ENCODE measurements around the gene GATM.

Gene GATM, protein sequence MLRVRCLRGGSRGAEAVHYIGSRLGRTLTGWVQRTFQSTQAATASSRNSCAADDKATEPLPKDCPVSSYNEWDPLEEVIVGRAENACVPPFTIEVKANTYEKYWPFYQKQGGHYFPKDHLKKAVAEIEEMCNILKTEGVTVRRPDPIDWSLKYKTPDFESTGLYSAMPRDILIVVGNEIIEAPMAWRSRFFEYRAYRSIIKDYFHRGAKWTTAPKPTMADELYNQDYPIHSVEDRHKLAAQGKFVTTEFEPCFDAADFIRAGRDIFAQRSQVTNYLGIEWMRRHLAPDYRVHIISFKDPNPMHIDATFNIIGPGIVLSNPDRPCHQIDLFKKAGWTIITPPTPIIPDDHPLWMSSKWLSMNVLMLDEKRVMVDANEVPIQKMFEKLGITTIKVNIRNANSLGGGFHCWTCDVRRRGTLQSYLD

GRCh38 chr15:45378149-45378912 is at the start of gene GATM:
GATM (minus strand) TSS chr15:45378544; CDS start chr15:45378453, 91 bp downstream.
- DNase-seq (ENCODE audit: low read depth) = peak; percentile 74

- no peak for DNase-seq (ENCODE audit: low read depth)
Observed at GRCh38 chr15:45427085-45427484, 48.7 kb upstream of the GATM start.

DNA sequence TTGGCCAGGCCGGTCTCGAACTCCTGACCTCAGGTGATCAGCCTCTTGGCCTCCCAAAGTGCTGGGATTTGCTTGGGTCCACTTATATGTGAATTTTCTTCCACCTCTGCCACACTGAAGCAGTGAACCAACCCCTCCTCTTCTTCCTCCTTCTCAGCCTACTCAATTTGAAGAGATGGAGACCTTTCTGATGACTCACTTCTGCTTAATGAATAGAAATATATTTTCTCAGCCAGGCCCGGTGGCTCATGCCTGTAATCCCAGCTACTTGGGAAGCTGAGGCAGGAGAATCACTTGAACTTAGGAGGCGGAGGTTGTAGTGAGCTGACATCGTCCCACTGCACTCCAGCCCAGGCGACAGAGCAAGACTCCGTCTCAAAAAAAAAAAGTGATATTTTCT is 46.8 kb upstream of the GATM start:
- DNase-seq (ENCODE audit: low read depth) = peak; percentile 60

DNA sequence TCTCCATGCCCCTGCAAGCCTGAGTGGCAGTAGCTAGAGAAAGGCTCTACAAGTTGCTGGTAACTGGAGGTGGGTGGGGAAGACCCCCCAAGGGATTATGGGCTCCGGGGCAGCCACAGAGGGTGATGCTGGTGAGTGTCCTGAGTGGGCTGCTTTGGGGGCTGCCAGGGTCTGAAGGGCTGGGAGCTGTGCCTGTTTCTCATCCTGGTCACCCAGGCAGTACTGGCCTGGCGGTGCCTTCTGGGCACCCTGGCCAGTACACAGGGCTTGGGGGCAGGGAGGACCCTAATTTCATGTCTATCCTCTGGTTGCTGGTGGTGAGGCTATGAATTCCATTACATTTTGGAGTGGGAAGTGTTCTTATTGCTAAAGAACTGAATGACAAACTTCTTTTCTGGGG is 46.1 kb upstream of the GATM start:
- DNase-seq (ENCODE audit: low read depth) = no peak

DNA sequence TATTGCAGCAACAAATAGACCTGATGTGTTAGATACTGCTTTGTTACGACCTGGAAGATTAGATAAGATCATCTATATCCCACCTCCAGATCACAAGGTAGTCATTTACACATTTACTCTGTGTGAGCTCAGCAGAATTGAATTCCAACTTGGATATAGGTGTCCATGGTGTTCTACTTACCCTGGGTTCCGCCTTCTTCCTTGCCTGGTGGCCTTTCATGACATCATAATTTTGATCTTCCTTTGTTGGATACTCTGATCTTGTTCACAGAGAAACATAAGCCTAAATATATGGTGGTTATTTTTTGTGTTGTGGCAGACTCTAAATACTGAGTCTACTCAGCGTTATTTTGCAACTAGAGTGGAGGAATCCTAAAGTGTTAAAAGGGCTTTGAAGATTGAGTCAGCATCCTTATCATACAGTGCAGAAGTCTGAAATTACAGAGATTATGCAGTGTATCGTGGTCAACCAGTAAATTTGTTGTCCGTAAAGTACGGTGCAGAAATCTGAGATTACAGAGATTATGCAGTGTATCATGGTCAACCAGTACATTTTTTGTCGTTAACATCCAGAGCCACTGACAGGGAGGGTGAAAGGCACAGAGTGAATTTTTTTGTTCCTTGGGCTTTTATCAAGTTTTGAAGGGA is 39.1 kb upstream of the GATM start:
- DNase-seq (ENCODE audit: low read depth) = no peak

- DNase-seq (ENCODE audit: low read depth) = no peak
Observed at GRCh38 chr15:45414215-45414885, 36.0 kb upstream of the GATM start.

DNA sequence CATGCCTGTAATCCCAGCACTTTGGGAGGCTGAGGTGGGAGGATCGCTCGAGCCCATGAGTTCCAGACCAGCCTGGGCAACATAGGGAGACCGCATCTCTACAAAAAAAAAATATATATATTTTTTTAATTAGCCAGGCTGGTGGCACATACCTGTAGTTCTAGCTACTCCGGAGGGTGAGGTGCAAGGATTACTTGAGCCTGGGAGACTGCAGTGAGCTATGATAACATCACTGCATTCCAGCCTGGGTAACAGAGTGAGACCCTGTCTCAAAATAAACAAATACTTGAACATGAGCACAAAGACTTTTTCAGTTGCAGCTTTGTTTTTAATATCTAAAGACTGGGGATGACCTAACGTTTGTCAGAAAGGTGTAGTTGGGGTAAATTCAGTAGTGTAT is 31.3 kb upstream of the GATM start:
- no peak for DNase-seq (ENCODE audit: low read depth)

DNA sequence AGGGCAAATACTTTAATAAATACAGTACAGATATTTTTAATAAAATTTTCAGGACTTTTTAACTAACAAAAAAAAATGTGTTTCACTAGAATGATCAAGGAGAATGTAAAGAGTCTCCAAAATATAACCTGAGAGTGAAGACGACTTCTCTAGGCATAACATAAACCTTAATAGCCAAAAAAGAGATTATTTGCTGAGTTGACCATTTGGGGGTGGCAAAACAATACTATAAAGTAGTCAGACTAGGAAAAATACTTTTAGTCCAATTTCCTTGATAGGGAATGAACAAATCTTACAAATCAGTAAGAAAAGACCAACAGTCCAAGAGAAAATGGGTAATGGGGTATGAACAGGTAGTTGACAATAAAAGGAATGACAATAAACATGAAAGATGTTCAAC is 29.4 kb upstream of the GATM start:
- no peak for DNase-seq (ENCODE audit: low read depth)

GRCh38 chr15:45402955-45403877 is 24.9 kb upstream of the GATM start:
- DNase-seq (ENCODE audit: low read depth) = peak; percentile 67

DNA sequence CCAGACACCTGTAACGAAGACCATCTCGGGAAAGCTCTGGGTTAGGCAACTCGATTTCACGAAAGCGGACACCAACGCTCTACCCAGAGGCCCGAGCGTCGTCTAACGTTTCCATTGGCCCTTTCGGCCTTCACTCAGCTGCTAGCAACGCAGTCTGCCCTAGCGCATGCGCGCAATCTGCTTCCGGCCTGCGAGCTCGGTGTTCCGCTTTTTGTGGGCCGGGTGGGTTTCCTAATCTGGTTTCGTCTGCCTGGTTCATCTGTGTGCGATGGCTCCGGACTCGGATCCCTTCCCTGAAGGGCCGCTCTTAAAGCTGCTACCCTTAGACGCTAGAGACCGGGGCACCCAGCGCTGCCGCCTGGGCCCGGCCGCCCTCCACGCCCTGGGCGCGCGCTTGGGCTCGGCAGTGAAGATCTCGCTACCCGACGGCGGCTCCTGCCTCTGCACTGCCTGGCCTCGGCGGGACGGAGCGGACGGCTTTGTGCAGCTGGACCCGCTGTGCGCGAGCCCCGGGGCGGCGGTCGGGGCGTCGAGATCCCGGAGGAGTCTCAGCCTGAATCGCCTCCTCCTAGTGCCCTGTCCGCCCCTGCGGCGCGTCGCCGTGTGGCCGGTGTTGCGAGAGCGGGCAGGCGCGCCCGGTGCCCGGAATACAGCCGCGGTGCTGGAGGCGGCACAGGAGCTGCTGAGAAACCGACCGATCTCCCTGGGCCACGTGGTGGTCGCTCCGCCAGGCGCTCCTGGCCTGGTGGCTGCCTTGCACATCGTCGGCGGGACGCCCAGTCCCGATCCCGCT is 24.0 kb upstream of the GATM start:
- peak; percentile 99 for DNase-seq (ENCODE audit: low read depth)

DNA sequence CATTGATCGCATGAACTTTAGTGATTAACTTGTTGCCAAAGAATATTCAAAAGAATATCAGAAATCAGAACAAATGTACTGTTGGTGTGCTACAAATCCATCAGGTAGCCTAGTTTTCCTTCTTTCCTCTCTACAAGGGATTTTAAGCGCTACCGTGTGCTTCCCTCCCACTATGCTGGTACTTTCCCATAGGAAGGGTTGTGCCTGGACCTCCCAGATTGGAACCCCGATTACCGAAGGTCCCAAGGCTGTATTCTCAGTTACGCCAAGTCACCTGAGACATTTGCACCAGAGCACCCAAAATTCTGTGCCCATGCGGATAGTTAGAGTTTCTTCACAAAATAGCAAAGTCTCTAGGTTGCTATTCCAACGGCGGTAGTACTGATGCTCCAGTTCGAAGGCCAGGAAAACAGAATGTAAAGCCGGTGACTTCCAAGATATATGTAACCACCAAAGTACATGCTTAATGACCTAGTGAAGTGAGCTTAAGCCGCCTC is 23.4 kb upstream of the GATM start:
- no peak for DNase-seq (ENCODE audit: low read depth)

GRCh38 chr15:45399381-45400212 is 21.3 kb upstream of the GATM start:
- peak; percentile 59 for DNase-seq (ENCODE audit: low read depth)

DNA sequence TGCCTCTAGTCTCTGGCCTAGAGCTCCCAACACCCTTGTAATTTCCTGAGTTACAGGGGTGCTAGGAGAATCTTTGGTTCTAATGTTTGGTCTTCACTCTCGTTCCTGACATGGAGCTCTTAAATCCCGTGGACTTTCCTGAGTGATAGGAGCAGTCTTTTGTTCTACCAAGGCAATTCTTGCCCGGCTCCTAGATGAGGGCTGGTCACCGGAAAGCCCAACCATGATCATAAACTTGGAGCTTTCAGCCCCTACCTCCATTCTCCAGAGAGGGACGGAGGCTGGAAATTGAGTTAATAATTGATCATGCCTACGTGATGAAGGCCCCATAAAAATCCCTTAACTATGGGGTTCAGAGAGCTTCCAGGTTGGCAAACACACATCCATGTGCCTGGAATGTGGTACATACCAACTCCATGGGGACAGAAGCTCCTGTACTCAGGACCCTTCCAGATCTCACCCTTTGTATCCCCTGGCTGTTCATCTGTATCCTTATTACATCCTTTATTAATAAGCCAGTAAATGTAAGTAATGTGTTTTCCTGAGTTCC is 18.8 kb upstream of the GATM start:
- no peak for DNase-seq (ENCODE audit: low read depth)

DNA sequence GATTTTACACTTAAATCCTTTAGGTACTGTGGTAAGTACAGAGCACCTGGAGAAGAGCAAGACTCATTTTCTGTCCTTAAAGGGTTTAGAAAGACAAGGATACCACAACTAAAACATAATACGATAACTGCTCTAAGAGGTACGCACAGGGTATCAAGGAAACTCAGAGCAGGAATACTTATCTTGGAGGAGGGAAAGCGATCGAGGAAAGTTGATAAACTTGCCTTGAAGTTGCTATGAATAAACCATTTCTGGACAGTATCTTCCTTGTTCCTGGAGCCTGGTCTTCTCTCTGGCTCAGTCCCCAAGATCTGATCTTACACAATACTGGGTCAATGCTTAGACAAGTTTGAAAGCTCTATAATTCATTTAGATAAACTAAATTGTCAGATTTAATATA is 17.6 kb upstream of the GATM start:
- DNase-seq (ENCODE audit: low read depth) = no peak

DNA sequence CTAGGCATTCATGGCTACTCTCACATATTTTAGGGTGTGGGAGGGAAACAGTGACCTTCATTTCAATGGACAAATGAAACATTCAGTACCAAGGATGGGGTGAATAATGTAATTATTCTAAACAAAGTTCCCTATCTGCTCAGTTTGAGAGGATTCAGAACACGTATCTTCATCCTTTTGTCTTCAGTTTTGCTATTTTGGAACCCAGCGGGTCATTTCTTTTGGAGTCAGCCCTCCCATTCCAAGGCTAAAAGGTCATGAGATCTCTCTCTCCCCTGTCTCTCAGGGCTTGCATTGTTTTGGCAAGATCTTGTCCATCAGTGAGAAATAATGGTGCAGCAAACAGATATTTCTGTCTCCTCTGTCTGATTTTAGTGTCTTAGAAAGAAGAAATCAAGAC is 16.3 kb upstream of the GATM start:
- no peak for DNase-seq (ENCODE audit: low read depth)

DNA sequence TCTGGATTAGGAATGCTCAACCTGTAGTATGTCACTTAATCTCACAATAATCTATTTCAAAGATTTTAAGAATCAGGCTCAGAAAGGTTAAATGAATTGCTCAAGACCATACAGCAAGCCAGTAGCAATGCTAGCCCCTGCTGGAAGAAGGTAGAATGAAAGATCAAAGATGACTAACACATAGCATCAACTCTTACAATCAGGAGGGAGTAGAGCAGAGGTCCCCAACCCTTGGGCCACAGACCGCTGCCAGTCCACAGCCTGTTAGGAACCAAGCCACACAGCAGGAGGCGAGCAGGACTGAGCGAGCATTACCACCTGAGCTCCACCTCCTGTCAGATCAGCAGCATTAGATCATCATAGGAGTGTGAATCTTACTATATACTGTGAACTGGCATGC is 15.5 kb upstream of the GATM start:
- DNase-seq (ENCODE audit: low read depth) = peak; percentile 32

DNA sequence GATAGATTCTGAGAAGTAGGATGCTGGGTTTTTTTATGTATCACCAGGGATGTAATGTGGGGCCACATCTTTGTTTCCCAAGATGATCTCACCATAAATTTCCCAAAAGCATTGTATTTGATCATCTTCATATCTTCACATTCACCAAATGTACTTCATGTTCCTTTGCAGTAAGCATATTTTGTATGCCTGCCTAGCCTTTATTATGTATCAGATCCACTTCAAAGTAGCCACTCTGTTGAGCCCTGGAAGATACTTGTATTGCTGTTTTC is 14.2 kb upstream of the GATM start:
- no peak for DNase-seq (ENCODE audit: low read depth)

DNA sequence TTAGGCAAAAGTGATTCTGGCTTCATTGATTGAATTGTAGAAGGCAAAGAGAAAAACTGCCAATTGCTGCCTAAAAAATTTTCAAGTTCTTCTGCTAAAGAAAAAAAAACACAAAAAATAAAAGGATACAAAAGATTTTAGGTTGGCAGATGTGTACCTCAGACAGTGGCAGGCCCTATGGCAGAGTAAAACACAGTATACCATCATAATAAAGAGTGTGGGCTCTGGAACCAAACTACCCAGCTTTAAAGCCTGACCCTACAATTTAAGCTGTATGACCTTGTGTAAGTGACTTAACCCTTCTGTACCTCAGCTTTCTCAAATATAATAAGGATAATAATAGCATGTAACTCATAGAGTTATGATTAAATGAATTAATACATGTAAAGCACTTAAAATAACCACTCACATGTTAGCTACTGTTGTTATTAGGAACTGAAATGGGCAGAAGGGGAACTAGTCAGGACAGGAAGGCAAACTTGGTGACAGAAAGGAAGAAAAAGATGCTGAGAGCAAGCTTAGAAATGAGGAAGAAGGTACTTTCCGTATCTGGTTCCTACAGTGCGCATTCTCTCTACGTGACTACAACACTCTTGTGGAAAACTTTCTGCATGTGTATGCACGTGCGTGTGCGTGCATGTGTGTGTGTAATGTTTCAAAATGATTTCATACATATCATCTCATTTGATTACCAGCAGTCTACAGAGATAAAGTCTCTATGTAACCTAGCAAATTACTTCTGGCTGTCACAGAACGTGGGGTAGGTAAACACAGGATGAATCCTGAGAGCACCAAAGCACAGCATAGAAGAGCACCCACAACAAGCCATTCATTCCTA is 13.6 kb upstream of the GATM start:
- no peak for DNase-seq (ENCODE audit: low read depth)
